Heart right ventricle (tissue), 16 donors: ENCODE results near the gene FUT7. TPM values are rescaled to one million over a fixed set of nuclear protein-coding genes. Genes with fewer than 3 reads are reported as not detected.
A peak's percentile ranks its signal among the peaks of the same experiment; 100 is the strongest.

ENCODE experiments used
- ATAC-seq, 8 donors: fragments of 200-7000 bp; cut with Tn5 transposase; one replicate each; pipeline ENCODE4 v1.9.1; 2020; ENCODE audit warnings: mild to moderate bottlenecking in 8 of 8, moderate library complexity in 8 of 8, moderate number of reproducible peaks in 1 of 8
- DNase-seq, 2 donors: peaks; one replicate each; pipeline ENCODE4 v3.0.0-alpha.2; 2020
- H3K27ac ChIP-seq, 10 donors: fragments of 200-600 bp; sonication (generic) in 2 of 10; one replicate each; pipeline versions ENCODE4 v1.5.0 to v1.8.0; 2020 to 2022; ENCODE audit warnings: mild to moderate bottlenecking in 3 of 10
- H3K27me3 ChIP-seq, 7 donors: fragments of 200-600 bp; one replicate each; pipeline ENCODE4 v1.8.0; 2021 to 2022; ENCODE audit warnings: mild to moderate bottlenecking in 2 of 7
- H3K36me3 ChIP-seq, 9 donors: fragments of 200-600 bp; sonication (generic) in 1 of 9; one replicate each; pipeline versions ENCODE4 v1.5.0 to v1.8.0; 2020 to 2022; ENCODE audit warnings: mild to moderate bottlenecking in 2 of 9
- H3K4me1 ChIP-seq, 9 donors: fragments of 200-600 bp; sonication (generic) in 1 of 9; one replicate each; pipeline versions ENCODE4 v1.5.0 to v1.8.0; 2020 to 2022; ENCODE audit warnings: mild to moderate bottlenecking in 4 of 9
- H3K4me3 ChIP-seq, 10 donors: fragments of 200-600 bp; sonication (generic) in 2 of 10; one replicate each; pipeline versions ENCODE4 v1.5.0 to v1.8.0; 2020 to 2022; ENCODE audit warnings: mild to moderate bottlenecking in 7 of 10, moderate library complexity in 2 of 10
- H3K9me3 ChIP-seq, 11 donors: fragments of 200-600 bp in 10 of 11; sonication (generic) in 2 of 11; one replicate each; pipeline versions ENCODE4 v1.5.0 to v1.8.0; 2013 to 2022; ENCODE audit warnings: mild to moderate bottlenecking in 2 of 11, control low read depth in 1 of 11, moderate library complexity in 1 of 11
- WGBS, 2 donors: extraction: QIAGEN DNeasy Blood & Tissue Kit; methylation state at CpG; one replicate each; pipeline ENCODE4 v1.1.7; 2013; ENCODE audit warnings: inconsistent platforms in 1 of 2; 5-methylcytosine and 5-hydroxymethylcytosine counted together
- intact Hi-C, 10 donors: fragments of 100-400 bp; cut with DNase I; formaldehyde crosslinking; loops; one replicate each; pipeline versions ENCODE4 v1.11.1 to v1.14.2; 2022
- polyA plus RNA-seq, 2 donors: library from polyadenylated mRNA; stranded (reverse); fragments of 200-250 nt; gene quantifications; one replicate each; pipeline ENCODE4 v1.2.3, GENCODE V29; 2013
- total RNA-seq, 10 donors: library from RNA; stranded (reverse); fragmentation: NEBNext Ultra II Directional in 3 of 10; extraction: Animal tissue kit (Norgen Biotek cat#: 25700) in 3 of 10; gene quantifications; one replicate each; pipeline versions ENCODE4 v1.2.1 to v1.2.4, GENCODE V29; 2021 to 2023
- TF ChIP-seq, protein P1 (sequence below), 9 donors: fragments of 200-600 bp; sonication (generic) in 2 of 9; IDR thresholded peaks; one replicate each; pipeline versions ENCODE4 v1.5.0 to v1.8.0; 2021 to 2022; ENCODE audit warnings: antibody characterized with exemption in 9 of 9, mild to moderate bottlenecking in 5 of 9, moderate library complexity in 1 of 9
- donor health status: Arrhythmogenic right ventricular cardiomyopathy.
- donor health status: ischemic (EF 13 %, LVEDD 7.1; RV severe dilation, severe dysfunction).
- donor health status: healthy with polysubstance abuse.
- donor health status: DM: no; HTN: yes; CAD: no.
- donor health status: DM: no; HTN: no; CAD: no.
- donor health status: ischemic (EF 25% LVEDD 6.9; RV normal size, moderate dysfunction).
- donor health status: ischemic (EF 25% LVEDD 5.7; RV mildly dilated, moderate dysfunction).
- donor health status: healthy.
- donor health status: DM: yes; HTN: yes; CAD: no.
- donor health status: Ischemic cardiomyopathy.
- donor health status: ischemic (EF 35%, LVEDD 5.7; RV mildly dilated, moderate dysfunction).
- donor health status: nonischemic (EF 11% LVEDD 7.7; RV severe dilation, severe dysfunction).
- donor health status: DM: yes; HTN: yes; CAD: no.
- donor health status: PGD.
- donor health status: ischemic (EF 29% LVEDD 5.4; RV normal size, mild dysfunction).
- donor health status: nonischemic (EF 23%, LVEDD 6.1; RV moderate dilation, normal function).

Gene FUT7
- total and polyA plus RNA-seq, 12 donors = 0.07 to 0.30 (median 0.15) TPM; not detected in 5

- peak overlapping the region in 1 of 10 donors; percentile 55 for H3K4me3 ChIP-seq
- 22 to 23% methylated on average over 27 to 28 of the region's 28 CpGs for WGBS, 2 donors
- no peaks in the 10 kb centered on the region for H3K9me3 ChIP-seq
- DNase-seq (peak; percentile 93 to 97), ATAC-seq (peak; percentile 83 to 96 (median 93))
- TF ChIP-seq, protein P1, sequence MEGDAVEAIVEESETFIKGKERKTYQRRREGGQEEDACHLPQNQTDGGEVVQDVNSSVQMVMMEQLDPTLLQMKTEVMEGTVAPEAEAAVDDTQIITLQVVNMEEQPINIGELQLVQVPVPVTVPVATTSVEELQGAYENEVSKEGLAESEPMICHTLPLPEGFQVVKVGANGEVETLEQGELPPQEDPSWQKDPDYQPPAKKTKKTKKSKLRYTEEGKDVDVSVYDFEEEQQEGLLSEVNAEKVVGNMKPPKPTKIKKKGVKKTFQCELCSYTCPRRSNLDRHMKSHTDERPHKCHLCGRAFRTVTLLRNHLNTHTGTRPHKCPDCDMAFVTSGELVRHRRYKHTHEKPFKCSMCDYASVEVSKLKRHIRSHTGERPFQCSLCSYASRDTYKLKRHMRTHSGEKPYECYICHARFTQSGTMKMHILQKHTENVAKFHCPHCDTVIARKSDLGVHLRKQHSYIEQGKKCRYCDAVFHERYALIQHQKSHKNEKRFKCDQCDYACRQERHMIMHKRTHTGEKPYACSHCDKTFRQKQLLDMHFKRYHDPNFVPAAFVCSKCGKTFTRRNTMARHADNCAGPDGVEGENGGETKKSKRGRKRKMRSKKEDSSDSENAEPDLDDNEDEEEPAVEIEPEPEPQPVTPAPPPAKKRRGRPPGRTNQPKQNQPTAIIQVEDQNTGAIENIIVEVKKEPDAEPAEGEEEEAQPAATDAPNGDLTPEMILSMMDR (IDR thresholded peaks at IDR 0.05) = peak in 1 of 9 donors; percentile 14
- intact Hi-C loops = no loop called here
- peaks cover 30 to 50% (median 41%) of the 10 kb centered on the region in 9 donors for H3K4me1 ChIP-seq
- peaks cover 6 to 49% (median 32%) of the 10 kb centered on the region in 7 donors for H3K27me3 ChIP-seq
- peak overlapping the region; percentile 14 to 93 (median 85) for H3K27ac ChIP-seq
- no peaks in the 10 kb centered on the region for H3K36me3 ChIP-seq
Observed at GRCh38 chr9:137055385-137056364, 23.8 kb upstream of the FUT7 start.

DNA sequence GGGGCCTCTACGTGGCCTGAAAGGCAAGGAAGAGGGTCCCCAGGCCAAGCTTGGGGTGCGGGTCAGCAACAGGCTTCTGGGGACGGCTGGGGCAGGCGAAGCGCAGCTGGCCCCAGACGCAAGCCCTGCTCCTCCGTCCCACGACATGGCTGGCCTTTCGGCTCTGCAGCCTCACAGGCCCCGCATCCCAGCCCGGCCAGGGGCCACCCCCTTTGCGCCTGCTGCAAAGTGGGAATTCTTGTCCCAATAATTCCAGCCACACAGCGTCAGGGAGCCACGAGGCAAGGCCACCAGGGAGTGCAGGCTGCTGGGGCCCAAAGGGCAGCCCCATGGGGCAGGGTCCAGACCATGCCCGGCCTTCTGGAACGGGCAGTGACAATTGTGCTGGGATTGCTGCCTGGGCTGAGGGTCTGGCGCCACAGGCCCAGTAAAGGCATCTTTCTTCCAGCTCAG is 23.1 kb upstream of the FUT7 start:
- 63% methylated on average over 17 of the region's 17 CpGs for WGBS, 2 donors
- Histone ChIP-seq H3K4me3 (peak overlapping the region in 1 of 10 donors; percentile 55), H3K9me3 (no peaks in the 10 kb centered on the region), H3K27me3 (peaks cover 6 to 56% (median 36%) of the 10 kb centered on the region in 7 donors), H3K4me1 (peaks cover 30 to 50% (median 41%) of the 10 kb centered on the region in 9 donors), H3K27ac (peak overlapping the region; percentile 14 to 93 (median 85)), H3K36me3 (no peaks in the 10 kb centered on the region)
- intact Hi-C loops = no loop called here
- TF ChIP-seq, protein P1 (IDR thresholded peaks at IDR 0.05) = no peak
- peak; percentile 4 to 26 (median 10) for ATAC-seq
- DNase-seq = peak in 1 of 2 donors; percentile 43

GRCh38 chr9:137053944-137054931 is 22.4 kb upstream of the FUT7 start, which contains the start of gene ENTPD2:
Gene ENTPD2, minus strand, starts transcription at chr9:137054061. Its CDS starts 64 bp downstream, at chr9:137053997.
- intact Hi-C loops = no loop called here
- TF ChIP-seq, protein P1 (IDR thresholded peaks at IDR 0.05) = no peak
- Histone ChIP-seq H3K36me3 (no peaks in the 10 kb centered on the region), H3K4me3 (peak within 1 kb of the TSS in 9 of 10 donors; percentile 35 to 55 (median 44)), H3K27me3 (peaks cover 6 to 63% (median 42%) of the 10 kb centered on the region in 7 donors), H3K4me1 (peaks cover 30 to 50% (median 41%) of the 10 kb centered on the region in 9 donors), H3K27ac (peak within 1 kb of the TSS in 9 of 10 donors; percentile 66 to 93 (median 85)), H3K9me3 (no peaks in the 10 kb centered on the region)
- WGBS, 2 donors = 21 to 28% methylated on average over 67 to 90 of the region's 90 CpGs
- DNase-seq (peak in 1 of 2 donors; percentile 40), ATAC-seq (peak in 1 of 8 donors; percentile 1)
